ENCODE data around the gene RPTOR. TPM values are rescaled to one million over a fixed set of nuclear protein-coding genes. Genes with fewer than 3 reads are reported as not detected.

Gene RPTOR
- total RNA-seq, 3 donors from 2014 or later (not counting 1 experiment from before 2014, with no cell fraction given): 49.2 to 63.6 (median 55.4) TPM

GRCh38 chr17:80770881-80771611 is 226.4 kb downstream of the RPTOR start:
- no peak overlapping the region for H3K4me3 Mint-ChIP-seq
- H3K4me1 Mint-ChIP-seq: peaks cover 22 to 29% of the 10 kb centered on the region in 2 donors
- H3K4me1 ChIP-seq (ENCODE audit: control insufficient read depth, insufficient read depth, low read length): peaks cover 14% of the 10 kb centered on the region
- 95% methylated on average over 20 of the region's 21 CpGs for WGBS (ENCODE audit: insufficient coverage)
- TF ChIP-seq CTCF (IDR thresholded peaks at IDR 0.05): no peak
- DNase-seq (no peak), ATAC-seq (no peak)
- no peak overlapping the region for H3K4me3 ChIP-seq (ENCODE audit: low read length)
- no peaks in the 10 kb centered on the region for H3K36me3 Mint-ChIP-seq
- H3K9me3 ChIP-seq (ENCODE audit: control insufficient read depth, insufficient read depth, low read length): no peaks in the 10 kb centered on the region
- H3K27ac Mint-ChIP-seq: peak overlapping the region in 1 of 2 donors; percentile 27
- H3K27me3 Mint-ChIP-seq (ENCODE audit: low read depth in 2 of 2): no peaks in the 10 kb centered on the region
- no peaks in the 10 kb centered on the region for H3K27me3 ChIP-seq (ENCODE audit: control insufficient read depth, insufficient read depth, low read length)
- H3K27ac ChIP-seq (ENCODE audit: low read length): no peak overlapping the region
- no peaks in the 10 kb centered on the region for H3K36me3 ChIP-seq (ENCODE audit: control insufficient read depth, insufficient read depth, low read length)
- H3K9me3 Mint-ChIP-seq: no peaks in the 10 kb centered on the region
- intact Hi-C loops (cut with micrococcal nuclease): no loop called here

- Mint-ChIP-seq H3K27me3 (ENCODE audit: low read depth in 2 of 2) (no peaks in the 10 kb centered on the region), H3K4me1 (peaks cover 16 to 24% of the 10 kb centered on the region in 2 donors), H3K27ac (peak overlapping the region in 1 of 2 donors; percentile 27), H3K4me3 (no peak overlapping the region), H3K9me3 (no peaks in the 10 kb centered on the region), H3K36me3 (no peaks in the 10 kb centered on the region)
- peaks cover 10% of the 10 kb centered on the region for H3K4me1 ChIP-seq (ENCODE audit: control insufficient read depth, insufficient read depth, low read length)
- intact Hi-C loops (cut with micrococcal nuclease): no loop called here
- ATAC-seq: no peak
- 97% methylated on average over 11 of the region's 11 CpGs for WGBS (ENCODE audit: insufficient coverage)
- H3K36me3 ChIP-seq (ENCODE audit: control insufficient read depth, insufficient read depth, low read length): no peaks in the 10 kb centered on the region
- TF ChIP-seq CTCF (IDR thresholded peaks at IDR 0.05): no peak
- no peak overlapping the region for H3K4me3 ChIP-seq (ENCODE audit: low read length)
- H3K27me3 ChIP-seq (ENCODE audit: control insufficient read depth, insufficient read depth, low read length): no peaks in the 10 kb centered on the region
- no peaks in the 10 kb centered on the region for H3K9me3 ChIP-seq (ENCODE audit: control insufficient read depth, insufficient read depth, low read length)
- DNase-seq: no peak
- H3K27ac ChIP-seq (ENCODE audit: low read length): no peak overlapping the region
Observed at GRCh38 chr17:80771612-80772005, 227.0 kb downstream of the RPTOR start.

- H3K27me3 Mint-ChIP-seq (ENCODE audit: low read depth in 2 of 2): no peaks in the 10 kb centered on the region
- H3K9me3 ChIP-seq (ENCODE audit: control insufficient read depth, insufficient read depth, low read length): no peaks in the 10 kb centered on the region
- no peaks in the 10 kb centered on the region for H3K27me3 ChIP-seq (ENCODE audit: control insufficient read depth, insufficient read depth, low read length)
Observed at GRCh38 chr17:80772906-80773242, 228.2 kb downstream of the RPTOR start.

More at GRCh38 chr17:80772906-80773242, 228.2 kb downstream of the RPTOR start:
- no peak for TF ChIP-seq CTCF (IDR thresholded peaks at IDR 0.05)
- peaks cover 6% of the 10 kb centered on the region for H3K36me3 Mint-ChIP-seq
- no peaks in the 10 kb centered on the region for H3K9me3 Mint-ChIP-seq
- H3K27ac Mint-ChIP-seq: no peak overlapping the region
- no peak for DNase-seq
- WGBS (ENCODE audit: insufficient coverage): 92% methylated on average over 8 of the region's 8 CpGs
- intact Hi-C loops (cut with micrococcal nuclease): no loop called here
- ATAC-seq: no peak
- Histone ChIP-seq H3K36me3 (ENCODE audit: control insufficient read depth, insufficient read depth, low read length) (no peaks in the 10 kb centered on the region), H3K4me3 (ENCODE audit: low read length) (no peak overlapping the region), H3K27ac (ENCODE audit: low read length) (no peak overlapping the region), H3K4me1 (ENCODE audit: control insufficient read depth, insufficient read depth, low read length) (peaks cover 10% of the 10 kb centered on the region)
- H3K4me1 Mint-ChIP-seq: peaks cover 13 to 24% of the 10 kb centered on the region in 2 donors
- no peak overlapping the region for H3K4me3 Mint-ChIP-seq
